Breast epithelium (tissue), 3 donors: ENCODE data around the gene CNTN1.

Experiments used
- CTCF ChIP-seq, 3 donors: fragments of 450-650 bp; IDR thresholded peaks; one replicate each; pipeline ENCODE4 v1.5.1; 2016 to 2017; ENCODE audit warnings: antibody characterized with exemption in 3 of 3, mild to moderate bottlenecking in 3 of 3, moderate library complexity in 3 of 3
- POLR2A ChIP-seq: fragments of 450-650 bp; IDR thresholded peaks from one replicate; pipeline ENCODE4 v1.6.1; 2016; ENCODE audit warnings: antibody characterized with exemption, mild to moderate bottlenecking, moderate library complexity
- POLR2AphosphoS5 ChIP-seq, 3 donors: sonication (generic); formaldehyde crosslinking; IDR thresholded peaks; one replicate each; pipeline ENCODE4 v1.6.1; 2017; ENCODE audit warnings: antibody characterized with exemption in 3 of 3

- TF ChIP-seq POLR2A (no peak), CTCF (IDR thresholded peaks at IDR 0.05) (no peak), POLR2AphosphoS5 (IDR thresholded peaks at IDR 0.05) (no peak)
Observed at GRCh38 chr12:40697566-40698259, 5.5 kb downstream of the CNTN1 start.
